GM18861 (cell line): ENCODE data around the gene TNFSF10.
A peak's percentile ranks its signal among the peaks of the same experiment; 100 is the strongest.
"Not testable (repeated sequence)": the region's sequence is repeated elsewhere in the genome, so short reads cannot be mapped to it uniquely, and the experiment has no call there.

Experiments used
- ATAC-seq: cut with Tn5 transposase; IDR thresholded peaks from one replicate; pipeline ENCODE4 v1.9.1; 2021; ENCODE audit not compliant: unreplicated experiment

TNFSF10 gene

DNA sequence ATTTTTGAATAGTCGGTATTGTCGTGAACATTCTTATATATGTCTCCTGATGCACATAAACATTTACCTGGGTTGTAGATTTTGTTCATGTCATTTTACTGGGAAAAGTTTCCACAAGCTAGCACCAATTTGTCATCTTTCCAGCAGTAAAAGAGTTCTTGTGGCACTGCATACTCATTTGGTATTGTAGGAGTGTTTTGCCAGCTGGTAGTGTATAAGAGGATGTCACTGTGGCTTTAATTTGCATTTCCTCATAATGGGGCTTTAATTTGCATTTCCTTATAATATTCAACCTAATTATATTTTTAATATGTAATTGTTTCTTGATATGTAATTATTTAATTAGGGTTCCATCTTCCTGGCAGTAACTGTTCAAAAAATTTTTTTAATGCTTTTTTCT lies 21.2 kb upstream of the TNFSF10 start:
- ATAC-seq = no peak

DNA sequence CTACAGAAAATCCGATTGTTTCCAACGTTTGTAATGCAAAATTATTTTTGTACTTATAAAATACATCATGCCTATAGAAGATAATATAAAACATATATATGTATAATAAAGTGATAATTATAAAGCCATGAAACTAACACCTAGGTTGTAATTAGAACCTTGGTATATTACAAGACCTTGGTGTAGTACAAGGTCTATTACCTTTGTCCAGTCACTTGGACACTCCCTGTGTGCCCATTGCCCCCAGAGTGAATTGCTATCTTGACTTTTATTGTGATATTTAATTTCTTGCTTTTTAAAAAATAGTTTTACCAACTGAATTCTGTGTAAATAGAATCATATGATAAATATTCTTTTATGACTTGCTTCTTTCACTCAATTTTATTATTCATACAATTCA lies 20.7 kb upstream of the TNFSF10 start:
- no peak for ATAC-seq

DNA sequence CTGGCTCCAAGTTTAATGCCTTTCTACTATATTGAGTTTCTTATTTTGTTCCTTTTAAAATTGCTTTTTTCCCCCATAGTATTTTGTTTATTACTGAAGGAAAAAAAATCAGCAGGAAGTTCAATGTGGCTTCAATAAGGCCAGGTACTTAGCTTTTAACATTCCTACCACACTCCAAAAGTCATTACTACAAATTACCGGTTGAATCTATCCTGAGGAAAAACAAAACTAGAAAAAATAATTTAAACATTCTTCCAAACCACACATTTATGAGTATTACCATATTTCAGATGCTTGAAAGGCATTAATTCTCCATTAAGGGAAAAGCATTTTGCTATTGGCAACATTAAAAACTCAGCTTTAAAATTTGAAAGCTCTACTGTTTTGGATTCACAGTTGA lies 20.2 kb upstream of the TNFSF10 start:
- ATAC-seq = no peak

DNA sequence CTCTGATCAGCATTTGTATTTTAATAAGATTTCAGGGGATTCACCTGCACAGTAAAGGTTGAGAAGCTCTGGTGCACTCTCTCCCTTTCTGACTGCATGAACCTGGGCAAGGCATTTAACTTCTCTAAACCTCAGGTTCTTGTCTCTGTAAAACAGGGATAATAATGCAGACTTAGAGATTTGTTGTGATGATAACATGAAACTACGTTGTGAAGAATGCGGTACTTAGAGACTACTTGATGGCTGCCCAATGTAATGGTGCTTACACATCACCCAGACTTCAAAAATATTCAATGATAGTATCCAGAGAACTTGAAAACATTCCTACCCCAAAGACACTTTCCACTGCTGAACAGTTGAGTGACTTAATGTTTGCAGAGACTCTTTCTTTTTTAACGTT lies 19.8 kb upstream of the TNFSF10 start:
- ATAC-seq = no peak

DNA sequence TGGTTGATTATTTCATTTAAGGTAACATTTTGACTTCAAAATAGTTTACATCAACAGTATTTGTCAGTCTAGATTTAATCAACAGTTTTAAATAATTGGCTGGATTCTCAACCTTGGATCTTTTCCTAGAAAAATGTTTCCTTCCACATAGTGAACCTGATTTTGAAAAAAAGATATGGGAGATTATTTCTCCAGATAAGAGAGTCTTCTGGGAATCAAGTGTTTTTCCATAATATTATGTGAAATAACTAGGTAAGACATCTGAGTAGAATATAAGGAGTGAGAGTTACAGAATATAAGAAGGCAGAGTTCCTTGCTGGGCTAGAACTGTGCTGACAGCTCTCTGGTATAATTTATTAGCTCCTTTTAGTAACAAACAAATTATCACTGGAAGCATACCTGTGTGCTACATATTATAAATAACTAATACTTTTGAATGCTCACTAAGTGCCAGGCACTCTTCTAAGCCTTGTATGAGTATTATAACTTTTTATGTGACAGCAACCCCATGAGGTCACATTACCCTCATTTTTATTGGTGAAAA lies 18.8 kb upstream of the TNFSF10 start:
- no peak for ATAC-seq

DNA sequence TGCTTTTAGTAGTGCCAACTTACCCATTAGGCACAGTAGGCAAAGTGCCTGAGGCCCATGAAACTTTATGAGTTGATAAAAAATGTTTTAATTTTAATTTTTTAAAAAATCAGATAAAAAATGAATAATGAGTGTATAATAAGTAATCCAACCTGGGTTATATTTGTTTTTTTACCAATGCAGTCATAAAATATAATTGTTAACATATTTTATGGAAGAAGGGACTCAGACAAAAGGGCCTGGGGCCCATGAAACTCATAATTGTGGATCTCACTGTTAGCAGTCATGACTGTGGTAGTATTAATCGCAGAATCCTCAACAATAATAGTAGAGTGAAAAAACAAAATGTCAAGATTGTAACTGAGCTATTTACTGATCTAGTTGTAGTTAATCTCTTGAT lies 16.8 kb upstream of the TNFSF10 start:
- no peak for ATAC-seq

DNA sequence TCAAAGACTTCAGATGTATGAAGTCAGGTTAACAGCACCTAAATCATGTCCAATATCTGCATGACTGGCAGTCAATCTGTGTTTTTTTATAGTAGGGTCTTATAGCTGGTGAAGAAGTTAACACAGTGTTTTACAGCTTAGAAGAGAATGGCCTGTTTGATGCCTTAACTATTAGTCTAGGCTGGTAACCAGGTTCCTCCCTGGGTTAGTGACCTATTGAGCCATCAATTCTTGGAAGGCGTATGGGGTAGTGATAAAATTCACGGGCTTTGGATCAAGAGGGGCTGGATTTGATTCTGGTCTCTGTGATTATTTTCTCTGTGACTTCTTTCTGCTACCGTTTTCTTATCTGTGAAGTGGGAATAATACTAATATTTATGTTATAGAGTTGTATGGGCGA lies 16.0 kb upstream of the TNFSF10 start:
- ATAC-seq = no peak

DNA sequence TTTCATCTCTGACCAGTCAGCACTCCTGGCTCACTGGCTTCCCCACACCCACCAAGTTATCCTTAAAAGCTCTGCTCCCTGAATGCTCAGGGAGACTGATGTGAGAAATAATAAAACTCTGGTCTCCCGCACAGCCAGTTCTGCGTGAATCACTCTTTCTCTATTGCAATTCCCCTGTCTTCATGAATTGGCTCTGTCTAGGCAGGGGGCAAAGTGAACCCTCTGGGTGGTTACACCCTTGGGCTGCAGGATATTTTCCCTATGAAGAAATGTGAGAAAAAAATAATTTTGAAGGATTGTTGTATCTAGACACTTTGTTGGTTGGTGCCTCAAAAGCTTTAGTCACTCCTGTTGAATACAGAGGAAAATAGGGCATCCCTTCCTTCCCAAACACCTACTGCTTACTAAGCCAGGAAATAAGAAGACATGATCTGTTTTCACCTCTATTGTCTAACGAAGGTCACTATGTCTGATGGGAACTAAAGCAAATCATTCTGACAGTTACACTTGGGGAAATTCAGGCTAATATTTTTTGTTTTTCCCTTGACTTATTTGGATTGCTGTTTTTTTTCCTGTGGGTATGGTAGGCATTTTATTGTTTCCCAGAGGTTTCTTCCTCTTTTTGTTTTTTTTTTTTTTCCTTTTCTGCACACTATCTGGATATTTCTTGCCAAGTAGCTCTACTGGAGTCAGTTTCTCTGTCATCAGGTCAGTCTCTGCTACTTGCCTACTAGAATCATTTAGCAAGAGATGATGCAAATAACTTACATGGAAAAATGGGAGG lies 15.3 kb upstream of the TNFSF10 start:
- no peak for ATAC-seq

DNA sequence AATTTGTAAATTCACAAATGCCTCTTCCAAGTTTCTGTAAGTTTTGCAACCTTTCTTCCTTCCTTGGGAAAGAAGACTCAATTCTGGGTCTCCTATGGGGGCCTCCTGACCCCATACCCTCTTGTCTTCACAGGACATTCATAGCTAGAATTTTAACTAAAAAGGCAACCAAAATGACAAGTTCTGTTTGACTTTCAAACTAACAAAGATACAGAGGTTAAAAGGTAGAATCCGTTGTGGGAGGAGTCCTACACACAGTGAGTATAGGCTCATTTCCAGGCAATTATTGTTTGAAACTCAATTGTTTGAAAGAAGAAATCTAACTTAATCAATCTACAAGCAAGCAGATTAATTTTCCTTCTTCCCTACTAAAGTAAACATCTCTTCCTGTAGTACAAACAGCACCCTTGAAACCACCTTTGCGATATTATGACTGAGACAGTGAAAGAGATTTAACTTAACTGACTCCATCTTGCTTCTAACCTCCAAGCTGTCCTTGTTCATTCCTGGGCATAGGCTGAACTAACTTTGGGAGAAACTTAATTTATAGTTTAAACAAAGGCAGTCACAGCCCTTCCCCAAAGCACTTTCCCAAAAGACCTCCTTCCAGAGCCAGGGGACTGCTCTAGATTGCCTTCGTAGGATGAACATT lies 14.4 kb upstream of the TNFSF10 start:
- ATAC-seq = no peak

DNA sequence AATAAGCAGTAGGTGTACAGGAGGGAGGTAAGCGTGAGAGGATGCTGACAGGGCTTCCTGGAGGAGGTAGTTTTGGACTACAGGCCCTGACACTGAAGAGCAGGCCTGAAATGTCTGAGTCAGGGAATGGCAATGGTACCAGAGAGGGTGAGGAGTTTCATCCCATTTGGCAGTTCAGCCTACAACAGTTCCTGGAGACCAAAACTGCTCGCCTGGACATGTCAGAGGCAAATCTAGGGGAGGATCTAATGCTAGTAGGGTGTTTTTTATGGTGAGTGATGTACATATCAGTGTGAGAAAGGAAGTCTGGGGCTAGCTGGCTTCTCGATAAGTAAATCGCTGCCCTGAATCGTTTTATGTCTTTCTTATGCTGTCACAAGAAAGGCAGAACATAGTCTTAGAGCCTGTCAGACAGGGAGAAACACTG lies 13.8 kb upstream of the TNFSF10 start:
- ATAC-seq = no peak

DNA sequence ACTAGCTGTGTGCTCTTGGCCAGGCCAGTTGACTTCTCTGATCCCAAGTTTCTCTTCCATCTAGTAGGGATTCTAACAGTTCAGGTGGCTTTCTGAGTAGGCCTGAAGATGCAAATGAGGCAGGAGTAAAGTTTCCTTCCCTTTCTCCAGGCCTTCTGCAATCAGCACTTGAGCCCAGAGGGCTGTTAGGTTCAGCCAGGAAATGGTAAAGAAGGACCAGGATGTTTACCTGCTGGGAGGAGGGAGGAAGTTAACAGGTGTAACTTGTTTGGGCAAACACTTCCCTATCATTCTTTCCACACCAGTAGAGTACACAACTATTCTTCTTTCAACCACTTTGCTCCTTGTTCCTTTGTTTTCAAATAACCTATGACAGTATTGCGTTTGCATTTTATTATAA lies 13.3 kb upstream of the TNFSF10 start:
- ATAC-seq = no peak

DNA sequence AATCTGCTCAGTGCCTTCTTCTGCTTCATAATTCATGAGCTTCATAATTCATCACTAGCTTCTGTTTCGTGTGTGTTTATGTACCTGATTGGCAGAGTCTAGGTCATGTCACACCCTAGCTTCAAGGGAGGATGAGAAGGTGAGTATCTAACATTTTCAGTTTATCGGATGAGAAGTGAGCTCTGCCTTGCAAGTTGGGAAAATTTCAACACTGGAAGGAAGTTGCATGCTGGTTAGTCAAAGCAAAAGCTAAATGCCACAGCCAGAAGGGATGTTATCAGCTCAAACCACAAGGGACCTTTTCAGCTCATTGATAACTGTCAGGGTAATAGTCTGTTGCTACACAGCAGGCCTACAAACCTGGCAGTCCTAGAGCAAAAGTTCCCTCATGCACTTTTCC lies 7.3 kb upstream of the TNFSF10 start:
- no peak for ATAC-seq

DNA sequence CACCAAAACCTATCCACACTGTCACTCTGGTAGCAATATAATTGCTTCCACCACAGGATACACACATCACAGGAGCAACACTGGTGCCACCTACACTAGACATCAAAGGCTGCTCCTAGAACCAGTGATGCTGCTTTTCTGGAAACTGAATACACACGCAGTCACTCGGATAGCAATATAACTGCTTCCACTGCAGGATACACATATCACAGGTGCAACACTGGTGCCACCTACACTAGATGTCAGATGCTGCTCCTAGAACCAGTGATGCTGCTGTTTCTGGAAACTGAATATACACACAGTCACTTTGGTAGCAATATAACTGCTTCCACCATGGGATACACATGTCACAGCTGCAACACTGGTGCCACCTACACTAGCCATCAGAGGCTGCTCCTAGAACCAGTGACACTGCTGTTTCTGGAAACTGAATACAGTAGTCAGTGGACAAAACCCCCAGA lies 6.9 kb upstream of the TNFSF10 start:
- ATAC-seq = no peak

DNA sequence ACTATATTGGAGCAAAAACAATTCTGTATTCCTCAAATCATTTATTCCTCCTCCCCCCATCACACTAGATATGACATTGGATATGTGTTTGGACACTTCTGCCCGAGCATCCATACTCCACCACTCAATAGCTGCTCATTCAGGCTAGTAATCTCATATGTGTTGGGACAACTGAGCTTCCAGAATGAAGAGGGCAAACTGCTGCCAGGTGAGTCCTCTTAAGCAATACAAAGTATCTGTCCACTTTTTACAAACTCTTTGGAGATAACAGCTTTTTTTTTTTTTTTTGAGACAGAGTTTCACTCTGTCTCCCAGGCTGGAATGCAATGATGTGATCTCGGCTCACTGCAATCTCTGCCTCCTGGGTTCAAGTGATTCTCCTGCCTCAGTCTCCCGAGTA lies 5.4 kb upstream of the TNFSF10 start:
- no peak for ATAC-seq

DNA sequence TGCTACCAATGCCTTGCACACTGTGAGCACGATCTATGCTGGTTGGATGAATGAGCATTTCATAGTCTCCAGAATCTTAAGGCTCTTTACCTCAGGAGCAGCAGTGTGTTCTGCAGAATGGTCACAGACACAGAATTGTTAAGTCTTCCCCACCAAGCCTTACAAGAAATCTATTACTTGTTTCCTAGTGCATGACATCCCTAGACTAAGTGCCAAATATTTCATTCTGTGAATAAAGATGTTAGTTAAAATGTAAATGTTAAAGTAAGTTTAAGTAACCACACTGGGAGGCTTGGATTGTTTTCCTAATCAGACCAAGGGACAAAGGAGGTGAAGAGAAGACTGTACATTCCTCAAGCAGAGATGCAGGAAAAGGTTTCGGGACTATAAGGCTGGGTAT lies 4.1 kb upstream of the TNFSF10 start:
- ATAC-seq = no peak

DNA sequence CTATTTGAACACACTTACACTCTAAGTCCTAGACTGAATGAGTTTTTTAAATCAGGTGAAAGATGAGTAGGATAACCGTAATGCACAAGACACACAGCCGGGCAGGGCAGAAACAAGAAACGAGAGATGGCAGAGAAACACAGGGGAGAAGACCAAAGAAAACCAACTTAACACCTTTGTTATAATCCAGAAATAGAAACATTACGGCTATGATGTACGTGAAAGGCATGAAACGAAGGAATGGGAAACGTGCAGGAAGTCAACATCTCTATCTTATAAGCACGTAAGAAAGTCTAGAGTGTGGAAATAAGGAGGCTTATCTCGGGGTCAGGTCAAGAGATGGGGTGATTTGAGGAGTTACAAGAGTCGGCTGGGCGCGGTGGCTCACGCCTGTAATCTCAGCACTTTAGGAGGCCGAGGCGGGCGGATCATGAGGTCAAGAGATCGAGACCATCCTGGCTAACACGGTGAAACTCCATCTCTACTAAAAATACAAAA lies 1.9 kb upstream of the TNFSF10 start:
- no peak for ATAC-seq

DNA sequence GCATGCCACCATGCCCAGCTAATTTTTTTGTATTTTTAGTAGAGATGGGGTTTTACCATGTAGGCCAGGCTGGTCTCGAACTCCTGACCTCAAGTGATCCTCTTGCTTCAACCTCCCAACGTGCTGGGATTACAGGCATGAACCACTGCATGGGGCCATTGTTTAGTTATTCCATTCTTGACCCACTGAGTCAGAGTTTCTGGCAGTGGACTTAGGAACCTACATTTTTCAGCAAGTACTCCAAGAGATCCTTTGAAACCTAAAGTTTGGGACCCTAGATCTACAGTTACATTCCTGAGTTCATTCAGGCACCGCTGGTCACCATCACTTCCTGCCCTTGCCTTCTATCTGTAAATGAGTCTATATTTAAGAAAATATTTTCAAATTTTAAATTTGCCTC lies 1.4 kb upstream of the TNFSF10 start:
- no peak for ATAC-seq

DNA sequence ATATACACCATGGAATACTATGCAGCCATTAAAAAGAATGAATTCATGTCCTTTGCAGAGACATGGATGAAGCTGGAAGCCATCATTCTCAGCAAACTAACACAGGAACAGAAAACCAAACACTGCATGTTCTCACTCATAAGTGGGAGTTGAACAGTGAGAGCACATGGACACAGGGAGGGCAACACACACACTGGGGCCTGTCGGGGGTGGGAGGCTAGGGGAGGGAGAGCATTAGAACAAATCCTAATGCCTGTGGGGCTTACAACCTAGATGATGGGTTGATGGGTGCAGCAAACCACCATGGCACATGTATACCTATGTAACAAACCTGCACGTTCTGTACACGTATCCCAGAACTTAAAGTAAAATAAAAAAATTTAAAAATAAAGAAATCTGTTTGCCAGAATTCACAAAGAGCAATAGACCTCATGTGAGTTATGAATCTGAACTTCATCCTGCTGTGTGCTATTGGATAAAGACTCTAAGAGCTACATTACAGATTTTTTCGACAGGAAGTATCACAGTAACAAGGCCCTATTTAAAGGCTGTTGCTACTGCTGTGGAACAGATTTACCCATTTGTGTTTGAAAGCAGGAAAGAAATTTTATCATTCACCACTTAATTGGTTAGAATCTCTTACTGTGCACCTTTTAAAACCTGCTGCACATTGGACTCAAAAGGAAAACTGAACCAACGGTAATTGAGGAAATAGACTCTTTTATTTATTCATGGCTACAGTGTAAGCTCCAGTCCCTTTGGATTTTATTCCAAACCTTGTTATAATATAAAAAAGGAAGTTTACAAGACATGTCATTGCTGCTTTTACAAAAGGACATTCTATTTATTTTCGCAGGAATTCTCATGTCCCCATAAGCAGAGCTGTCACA lies 1.1 kb downstream of the TNFSF10 start:
- not testable (repeated sequence) for ATAC-seq

DNA sequence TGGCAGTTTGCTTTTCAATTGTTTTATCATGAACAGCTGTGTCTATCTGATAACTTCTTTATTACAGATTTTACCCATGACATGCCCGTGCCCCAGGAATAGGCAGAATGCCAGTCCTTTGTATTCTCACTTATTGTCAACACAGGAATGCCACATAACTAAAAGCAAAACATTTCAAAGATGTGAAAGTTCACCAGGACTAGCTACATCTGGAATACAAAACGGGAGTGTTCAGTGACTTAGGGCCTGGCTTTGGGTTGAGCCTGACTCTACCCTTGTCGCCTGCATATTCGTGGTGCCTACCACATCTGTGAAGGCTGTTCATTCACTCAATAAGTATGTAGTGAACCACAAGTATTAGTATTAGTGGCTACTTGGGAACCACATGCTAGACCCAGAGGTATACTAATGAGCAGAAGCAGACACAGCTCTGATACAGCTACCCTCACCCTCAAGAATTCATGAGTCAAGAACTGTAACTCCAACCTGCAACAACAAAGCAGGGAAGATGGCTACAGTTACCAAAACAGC lies 2.9 kb downstream of the TNFSF10 start:
- peak; percentile 57 for ATAC-seq

DNA sequence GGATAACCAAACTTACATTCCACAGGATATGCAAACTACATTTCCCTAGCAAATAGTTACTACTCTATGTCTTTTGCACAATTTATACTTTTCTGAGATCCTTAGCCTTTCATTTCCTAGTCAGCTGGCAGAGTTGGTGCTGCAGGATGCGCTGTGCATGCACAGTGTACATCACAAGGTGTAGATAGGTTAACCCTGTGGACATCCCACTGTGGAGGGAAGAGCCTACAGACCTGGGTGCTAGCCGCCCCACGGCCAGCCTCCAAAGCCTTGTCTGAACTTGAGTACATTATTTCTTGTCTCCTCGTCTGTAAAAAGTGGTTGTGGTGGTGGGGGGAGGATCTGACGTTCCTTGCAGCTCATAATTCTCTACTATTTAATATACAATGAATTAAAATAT lies 3.5 kb downstream of the TNFSF10 start:
- no peak for ATAC-seq
